CD14-positive monocyte (primary cell): ENCODE data around the gene PCDHB3. TPM values are rescaled to one million over a fixed set of nuclear protein-coding genes. Genes with fewer than 3 reads are reported as not detected.
"Not testable (repeated sequence)": the region's sequence is repeated elsewhere in the genome, so short reads cannot be mapped to it uniquely, and the experiment has no call there.

Experiments
- DNase-seq, 3 donors: peaks; one replicate each; pipeline ENCODE4 v3.0.0-alpha.2; 2011 to 2022
- H2AFZ ChIP-seq: 2 replicates; pipeline ENCODE4 v1.6.0; 2012; ENCODE audit warnings: mild to moderate bottlenecking, low read depth, low read length, inconsistent platforms; ENCODE audit not compliant: insufficient read depth, poor library complexity, severe bottlenecking
- H3K27ac ChIP-seq, 2 donors: 1 replicate in 1 of 2; 2 replicates in 1 of 2; pipeline ENCODE4 v1.5.1; 2012 to 2013; ENCODE audit warnings: low read length in 2 of 2, control low read depth in 1 of 2, inconsistent platforms in 1 of 2, low read depth in 1 of 2, mild to moderate bottlenecking in 1 of 2
- H3K27me3 ChIP-seq, 2 donors: one replicate each; pipeline versions ENCODE4 v1.6.0 to v1.6.1; 2011 to 2013; ENCODE audit warnings: low read length in 2 of 2; ENCODE audit not compliant: control insufficient read depth in 2 of 2, insufficient read depth in 2 of 2
- H3K36me3 ChIP-seq, 2 donors: replicated peaks in 1 of 2; 1 replicate in 1 of 2; 2 replicates in 1 of 2; pipeline versions ENCODE4 v1.5.1 to v1.6.1; 2012 to 2013; ENCODE audit warnings: low read length in 2 of 2, control low read depth in 1 of 2, inconsistent platforms in 1 of 2, mild to moderate bottlenecking in 1 of 2; ENCODE audit not compliant: insufficient read depth in 2 of 2, control insufficient read depth in 1 of 2
- H3K4me1 ChIP-seq, 2 donors: 1 replicate in 1 of 2; 2 replicates in 1 of 2; pipeline versions ENCODE4 v1.5.1 to v1.6.1; 2012 to 2013; ENCODE audit warnings: low read length in 2 of 2, control low read depth in 1 of 2, inconsistent platforms in 1 of 2, mild to moderate bottlenecking in 1 of 2, moderate library complexity in 1 of 2; ENCODE audit not compliant: insufficient read depth in 2 of 2, control insufficient read depth in 1 of 2
- H3K4me2 ChIP-seq: replicated peaks from 2 replicates; pipeline ENCODE3; 2012; ENCODE audit warnings: low read length, moderate library complexity, mild to moderate bottlenecking; ENCODE audit not compliant: poor library complexity, severe bottlenecking; ENCODE audit errors: extremely low read depth
- H3K4me3 ChIP-seq, 3 experiments: fragments of 200-600 bp in 1 of 3; sonication (generic) in 1 of 3; replicated peaks in 1 of 3; 1 replicate in 2 of 3; 2 replicates in 1 of 3; pipeline ENCODE4 v1.5.1; 2011 to 2013; ENCODE audit warnings: low read length in 3 of 3, mild to moderate bottlenecking in 3 of 3, control low read depth in 2 of 3, low read depth in 2 of 3, inconsistent platforms in 1 of 3, moderate library complexity in 1 of 3
- H3K79me2 ChIP-seq: 2 replicates; pipeline ENCODE4 v1.6.0; 2012; ENCODE audit warnings: mild to moderate bottlenecking, control low read depth, inconsistent platforms, low read length, moderate library complexity; ENCODE audit not compliant: insufficient read depth
- H3K9ac ChIP-seq: 2 replicates; pipeline ENCODE4 v1.6.0; 2017; ENCODE audit warnings: low read length, mild to moderate bottlenecking; ENCODE audit not compliant: insufficient read depth, poor library complexity, severe bottlenecking
- H3K9me3 ChIP-seq, 2 donors: replicated peaks in 1 of 2; 1 replicate in 1 of 2; 2 replicates in 1 of 2; pipeline versions ENCODE4 v1.5.1 to v1.6.1; 2012 to 2013; ENCODE audit warnings: low read length in 2 of 2, control low read depth in 1 of 2; ENCODE audit not compliant: control insufficient read depth in 1 of 2, insufficient read depth in 1 of 2
- H4K20me1 ChIP-seq: 2 replicates; pipeline ENCODE4 v1.6.0; 2012; ENCODE audit warnings: mild to moderate bottlenecking, low read length, control low read depth, moderate library complexity; ENCODE audit not compliant: insufficient read depth
- H3K27ac Mint-ChIP-seq, 7 donors: one replicate each; pipeline ENCODE4 v1.8.0; 2020; ENCODE audit warnings: mild to moderate bottlenecking in 7 of 7, mixed read lengths in 7 of 7, moderate library complexity in 6 of 7, inconsistent platforms in 2 of 7
- H3K27me3 Mint-ChIP-seq, 3 donors: one replicate each; pipeline ENCODE4 v1.8.0; 2021 to 2022; ENCODE audit warnings: low read depth in 3 of 3, mild to moderate bottlenecking in 3 of 3, mixed read lengths in 3 of 3, moderate library complexity in 3 of 3, inconsistent platforms in 1 of 3
- H3K36me3 Mint-ChIP-seq, 2 donors: one replicate each; pipeline ENCODE4 v1.8.0; 2020; ENCODE audit warnings: mixed read lengths in 2 of 2, inconsistent platforms in 1 of 2, mild to moderate bottlenecking in 1 of 2
- H3K4me1 Mint-ChIP-seq: one replicate; pipeline ENCODE4 v1.8.0; 2020; ENCODE audit warnings: mild to moderate bottlenecking, mixed read lengths
- H3K4me3 Mint-ChIP-seq, 2 donors: one replicate each; pipeline ENCODE4 v1.8.0; 2020; ENCODE audit warnings: mild to moderate bottlenecking in 2 of 2, mixed read lengths in 2 of 2, moderate library complexity in 1 of 2
- H3K9me3 Mint-ChIP-seq, 7 donors: one replicate each; pipeline ENCODE4 v1.8.0; 2020 to 2022; ENCODE audit warnings: mixed read lengths in 7 of 7, mild to moderate bottlenecking in 6 of 7, moderate library complexity in 6 of 7, inconsistent platforms in 2 of 7
- whole genome bisulfite sequencing: methylation state at CpG from one replicate; pipeline ENCODE4 v1.1.5; 2013; ENCODE audit warnings: missing lambda C conversion rate; ENCODE audit not compliant: insufficient coverage; 5-methylcytosine and 5-hydroxymethylcytosine counted together
- intact Hi-C, 2 donors: fragments of 100-400 bp; cut with micrococcal nuclease; formaldehyde crosslinking; loops; one replicate each; pipeline versions ENCODE4 v1.15.0 to v1.15.1; 2023
- polyA plus RNA-seq, 3 donors: library from polyadenylated mRNA; depleted of rRNA in 1 of 3; unstranded in 2 of 3; stranded (reverse) in 1 of 3; fragments of 300-500 nt in 2 of 3; fragments of >200 nt in 1 of 3; fragmentation: Illumina TruSeq in 2 of 3; gene quantifications; 1 replicate in 2 of 3; 2 replicates in 1 of 3; pipeline ENCODE4 v1.2.3, GENCODE V29; 2012 to 2021
- TF ChIP-seq, protein P1 (sequence below): fragments of 200-600 bp; IDR thresholded peaks from one replicate; pipeline ENCODE4 v1.8.0; 2022; ENCODE audit warnings: antibody characterized with exemption, mild to moderate bottlenecking

The PCDHB3 gene
- polyA plus RNA-seq, 3 donors: not detected

DNA sequence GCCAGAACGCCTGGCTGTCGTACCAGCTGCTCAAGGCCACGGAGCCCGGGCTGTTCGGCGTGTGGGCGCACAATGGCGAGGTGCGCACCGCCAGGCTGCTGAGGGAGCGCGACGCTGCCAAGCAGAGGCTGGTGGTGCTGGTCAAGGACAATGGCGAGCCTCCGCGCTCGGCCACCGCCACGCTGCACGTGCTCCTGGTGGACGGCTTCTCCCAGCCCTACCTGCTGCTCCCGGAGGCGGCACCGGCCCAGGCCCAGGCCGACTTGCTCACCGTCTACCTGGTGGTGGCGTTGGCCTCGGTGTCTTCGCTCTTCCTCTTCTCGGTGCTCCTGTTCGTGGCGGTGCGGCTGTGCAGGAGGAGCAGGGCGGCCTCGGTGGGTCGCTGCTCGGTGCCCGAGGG lies 3.7 kb upstream of the PCDHB3 start:
- intact Hi-C loops, H3K36me3 Mint-ChIP-seq: not testable (repeated sequence)

DNA sequence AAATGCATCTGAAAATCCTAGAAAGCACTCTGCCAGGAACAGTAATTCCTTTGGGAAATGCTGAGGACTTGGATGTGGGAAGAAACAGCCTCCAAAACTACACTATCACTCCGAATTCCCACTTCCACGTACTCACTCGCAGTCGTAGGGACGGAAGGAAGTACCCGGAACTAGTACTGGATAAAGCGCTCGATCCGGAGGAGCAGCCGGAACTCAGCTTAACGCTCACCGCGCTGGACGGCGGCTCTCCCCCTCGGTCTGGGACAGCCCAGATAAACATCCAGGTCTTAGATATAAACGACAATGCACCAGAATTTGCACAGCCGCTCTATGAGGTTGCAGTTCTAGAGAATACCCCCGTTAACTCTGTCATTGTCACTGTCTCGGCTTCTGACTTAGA lies 786 bp downstream of the PCDHB3 start:
- 44% methylated on average over 20 of the region's 20 CpGs for WGBS
- Mint-ChIP-seq H3K4me1 (no peaks in the 10 kb centered on the region), H3K36me3 (no peaks in the 10 kb centered on the region), H3K27me3 (peaks cover 6 to 24% (median 13%) of the 10 kb centered on the region in 3 donors), H3K9me3 (peaks cover 13 to 40% (median 37%) of the 10 kb centered on the region in 7 donors), H3K4me3 (no peak overlapping the region), H3K27ac (no peak overlapping the region)
- Histone ChIP-seq H3K4me2 (no peak overlapping the region), H3K9ac (no peak overlapping the region), H3K4me3 (no peak overlapping the region), H3K9me3 (peaks cover 23 to 31% of the 10 kb centered on the region in 2 donors), H3K4me1 (no peaks in the 10 kb centered on the region), H2AFZ (no peak overlapping the region), H3K36me3 (no peaks in the 10 kb centered on the region), H3K27me3 (peaks cover 0 to 12% of the 10 kb centered on the region in 2 donors), H4K20me1 (no peaks in the 10 kb centered on the region), H3K27ac (no peak overlapping the region), H3K79me2 (no peaks in the 10 kb centered on the region)
- intact Hi-C loops: no loop called here
- TF ChIP-seq, protein P1, sequence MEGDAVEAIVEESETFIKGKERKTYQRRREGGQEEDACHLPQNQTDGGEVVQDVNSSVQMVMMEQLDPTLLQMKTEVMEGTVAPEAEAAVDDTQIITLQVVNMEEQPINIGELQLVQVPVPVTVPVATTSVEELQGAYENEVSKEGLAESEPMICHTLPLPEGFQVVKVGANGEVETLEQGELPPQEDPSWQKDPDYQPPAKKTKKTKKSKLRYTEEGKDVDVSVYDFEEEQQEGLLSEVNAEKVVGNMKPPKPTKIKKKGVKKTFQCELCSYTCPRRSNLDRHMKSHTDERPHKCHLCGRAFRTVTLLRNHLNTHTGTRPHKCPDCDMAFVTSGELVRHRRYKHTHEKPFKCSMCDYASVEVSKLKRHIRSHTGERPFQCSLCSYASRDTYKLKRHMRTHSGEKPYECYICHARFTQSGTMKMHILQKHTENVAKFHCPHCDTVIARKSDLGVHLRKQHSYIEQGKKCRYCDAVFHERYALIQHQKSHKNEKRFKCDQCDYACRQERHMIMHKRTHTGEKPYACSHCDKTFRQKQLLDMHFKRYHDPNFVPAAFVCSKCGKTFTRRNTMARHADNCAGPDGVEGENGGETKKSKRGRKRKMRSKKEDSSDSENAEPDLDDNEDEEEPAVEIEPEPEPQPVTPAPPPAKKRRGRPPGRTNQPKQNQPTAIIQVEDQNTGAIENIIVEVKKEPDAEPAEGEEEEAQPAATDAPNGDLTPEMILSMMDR: no peak
- DNase-seq: no peak

More for the DNA sequence above, 3.7 kb upstream of the PCDHB3 start:
- not testable (repeated sequence) for H3K4me3 Mint-ChIP-seq, DNase-seq, H2AFZ ChIP-seq, H3K36me3 ChIP-seq, H3K9ac ChIP-seq, H3K79me2 ChIP-seq, H4K20me1 ChIP-seq, H3K27ac ChIP-seq, H3K4me1 Mint-ChIP-seq, H3K4me1 ChIP-seq, H3K4me3 ChIP-seq, H3K27ac Mint-ChIP-seq, H3K4me2 ChIP-seq
- Mint-ChIP-seq H3K9me3 (peaks cover 24 to 52% (median 46%) of the 10 kb centered on the region in 7 donors), H3K27me3 (peaks cover 20 to 34% (median 24%) of the 10 kb centered on the region in 3 donors)
- peaks cover 0 to 29% of the 10 kb centered on the region in 2 donors for H3K27me3 ChIP-seq
- peaks cover 27 to 43% of the 10 kb centered on the region in 2 donors for H3K9me3 ChIP-seq
- 43% methylated on average over 19 of the region's 38 CpGs for WGBS

DNA sequence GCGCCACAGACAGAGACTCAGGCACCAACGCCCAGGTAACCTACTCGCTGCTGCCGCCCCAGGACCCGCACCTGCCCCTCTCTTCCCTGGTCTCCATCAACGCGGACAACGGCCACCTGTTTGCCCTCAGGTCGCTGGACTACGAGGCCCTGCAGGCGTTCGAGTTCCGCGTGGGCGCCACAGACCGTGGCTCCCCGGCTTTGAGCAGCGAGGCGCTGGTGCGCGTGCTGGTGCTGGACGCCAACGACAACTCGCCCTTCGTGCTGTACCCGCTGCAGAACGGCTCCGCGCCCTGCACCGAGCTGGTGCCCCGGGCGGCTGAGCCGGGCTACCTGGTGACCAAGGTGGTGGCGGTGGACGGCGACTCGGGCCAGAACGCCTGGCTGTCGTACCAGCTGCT lies 1.8 kb downstream of the PCDHB3 start:
- H3K27ac Mint-ChIP-seq, DNase-seq, H3K79me2 ChIP-seq, H3K4me3 Mint-ChIP-seq, H3K36me3 ChIP-seq, H3K27ac ChIP-seq, H3K36me3 Mint-ChIP-seq, H2AFZ ChIP-seq, H4K20me1 ChIP-seq, H3K9ac ChIP-seq, H3K4me1 ChIP-seq, intact Hi-C loops, H3K4me2 ChIP-seq, H3K4me3 ChIP-seq, H3K4me1 Mint-ChIP-seq: not testable (repeated sequence)
- Histone ChIP-seq H3K27me3 (peaks cover 0 to 12% of the 10 kb centered on the region in 2 donors), H3K9me3 (peaks cover 23 to 31% of the 10 kb centered on the region in 2 donors)
- Mint-ChIP-seq H3K27me3 (peaks cover 6 to 15% (median 12%) of the 10 kb centered on the region in 3 donors), H3K9me3 (peaks cover 11 to 37% (median 30%) of the 10 kb centered on the region in 7 donors)
- 41% methylated on average over 28 of the region's 39 CpGs for WGBS

DNA sequence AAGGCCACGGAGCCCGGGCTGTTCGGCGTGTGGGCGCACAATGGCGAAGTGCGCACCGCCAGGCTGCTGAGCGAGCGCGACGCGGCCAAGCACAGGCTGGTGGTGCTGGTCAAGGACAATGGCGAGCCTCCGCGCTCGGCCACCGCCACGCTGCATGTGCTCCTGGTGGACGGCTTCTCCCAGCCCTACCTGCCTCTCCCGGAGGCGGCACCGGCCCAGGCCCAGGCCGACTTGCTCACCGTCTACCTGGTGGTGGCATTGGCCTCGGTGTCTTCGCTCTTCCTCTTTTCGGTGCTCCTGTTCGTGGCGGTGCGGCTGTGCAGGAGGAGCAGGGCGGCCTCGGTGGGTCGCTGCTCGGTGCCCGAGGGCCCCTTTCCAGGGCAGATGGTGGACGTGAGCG lies 2.2 kb downstream of the PCDHB3 start:
- H3K27ac Mint-ChIP-seq, DNase-seq, intact Hi-C loops, H3K4me1 ChIP-seq, H4K20me1 ChIP-seq, H3K27ac ChIP-seq, H3K79me2 ChIP-seq, H3K4me1 Mint-ChIP-seq, H3K4me3 ChIP-seq, H3K36me3 ChIP-seq, H2AFZ ChIP-seq, H3K4me2 ChIP-seq, H3K4me3 Mint-ChIP-seq, H3K36me3 Mint-ChIP-seq, H3K9ac ChIP-seq: not testable (repeated sequence)
- Histone ChIP-seq H3K27me3 (peaks cover 0 to 12% of the 10 kb centered on the region in 2 donors), H3K9me3 (peaks cover 25 to 31% of the 10 kb centered on the region in 2 donors)
- Mint-ChIP-seq H3K27me3 (peaks cover 6 to 15% (median 8%) of the 10 kb centered on the region in 3 donors), H3K9me3 (peaks cover 11 to 36% (median 32%) of the 10 kb centered on the region in 7 donors)
- 34% methylated on average over 15 of the region's 38 CpGs for WGBS
